ENCODE data around the gene HAT1.

Gene HAT1

DNA sequence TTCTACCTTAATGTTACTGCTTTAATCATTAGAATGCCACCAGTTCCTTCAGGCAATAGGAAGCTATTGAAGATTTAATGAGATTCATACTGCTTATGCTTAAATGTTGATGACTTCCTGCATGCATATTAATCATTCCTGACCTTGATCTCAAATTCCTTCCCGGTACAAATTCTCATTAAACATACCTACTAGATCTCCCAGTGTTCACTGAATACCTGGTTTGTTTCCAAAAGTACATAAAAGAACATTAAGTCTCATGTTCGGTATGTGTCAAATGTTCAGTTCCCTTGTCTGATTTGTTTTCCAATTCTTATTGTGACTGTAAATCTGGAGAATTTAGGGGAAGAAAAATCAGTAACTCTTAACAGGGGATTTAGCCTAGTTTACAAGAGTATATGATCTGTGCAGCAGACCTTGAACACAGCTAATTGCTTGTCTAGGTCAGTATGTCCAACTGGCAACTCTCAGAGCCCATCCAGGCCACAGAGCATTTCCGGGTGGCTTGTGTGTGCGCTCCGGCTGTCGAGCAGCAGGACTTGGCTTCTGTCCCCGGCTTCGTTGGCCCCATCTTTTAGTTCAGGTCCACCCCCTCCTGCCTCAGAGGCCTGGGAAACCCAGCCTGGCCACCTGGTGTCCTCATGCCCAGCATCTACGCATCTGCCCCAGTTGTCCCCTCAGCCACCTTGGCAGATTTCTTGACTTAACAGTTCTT is 90.6 kb downstream of the HAT1 start:
- H3K27ac ChIP-seq, result no peak overlapping the region

DNA sequence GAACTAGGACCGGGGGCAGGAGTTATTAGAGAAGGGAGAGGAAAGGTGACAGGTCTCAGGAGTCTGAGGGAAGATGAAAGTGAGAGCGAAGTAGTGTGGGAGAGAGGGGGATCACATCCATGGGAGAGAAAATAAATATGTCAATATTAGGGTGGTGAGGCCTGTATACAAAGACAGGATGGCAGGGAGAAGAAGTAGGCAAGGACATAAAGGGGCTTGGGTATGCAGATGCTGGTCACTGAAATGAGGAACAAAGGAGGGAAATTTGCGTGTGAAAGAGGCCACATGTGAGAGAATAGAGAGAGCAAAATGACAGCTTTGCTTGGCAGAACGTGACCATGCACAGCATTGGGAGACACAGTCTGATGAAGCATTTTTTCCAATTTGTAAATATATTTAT is 91.1 kb downstream of the HAT1 start:
- H3K27ac ChIP-seq, result no peak overlapping the region
- no peak overlapping the region for H3K4me3 ChIP-seq

More for the DNA sequence above, 90.6 kb downstream of the HAT1 start:
- H3K4me3 ChIP-seq, result no peak overlapping the region

DNA sequence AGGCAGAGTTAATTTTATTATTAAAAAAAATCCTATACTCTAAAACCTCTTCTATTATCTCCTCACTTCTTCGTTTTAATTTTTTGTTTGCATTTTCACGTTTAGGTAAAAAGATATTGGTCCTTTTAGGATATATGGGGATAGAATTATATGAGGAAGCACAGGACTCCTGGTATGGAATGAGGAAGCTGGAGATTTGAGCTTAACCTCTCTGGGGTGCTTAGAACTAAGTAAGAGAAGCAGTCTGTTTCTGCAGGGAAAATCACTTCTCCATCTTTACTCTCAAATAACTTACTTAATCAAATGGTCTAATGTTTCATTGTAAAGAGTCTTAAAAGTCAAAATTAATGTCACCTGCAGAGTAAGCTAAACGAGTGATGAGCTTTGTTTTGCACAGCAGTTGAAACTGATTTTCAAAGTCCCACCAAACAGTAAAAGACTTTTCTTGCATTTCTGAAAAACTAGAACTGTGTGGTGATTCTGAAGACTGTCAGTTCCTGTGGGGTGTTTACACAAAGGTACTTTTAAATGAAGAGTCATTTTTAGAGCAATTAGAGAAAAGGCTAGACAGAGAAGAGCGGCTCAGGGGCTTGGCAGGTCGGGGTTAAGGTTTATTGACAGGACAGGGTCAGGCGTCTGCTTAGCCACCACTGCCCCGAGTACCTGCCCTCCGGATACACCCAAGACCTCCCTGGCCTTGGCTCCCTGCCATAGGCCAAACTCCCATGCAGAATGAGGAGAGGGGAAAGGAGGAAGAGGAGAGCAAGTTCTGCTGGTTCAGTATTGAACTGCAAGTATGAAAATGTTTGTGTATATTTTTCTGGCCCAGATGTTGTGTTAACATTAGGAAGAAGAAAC is 99.0 kb downstream of the HAT1 start:
- H3K27ac ChIP-seq, result peak overlapping the region in 1 of 21 experiments; percentile 8
- H3K4me3 ChIP-seq, result no peak overlapping the region

GRCh38 chr2:172021955-172022354 is 99.7 kb downstream of the HAT1 start:
- Histone ChIP-seq H3K27ac (peak overlapping the region in 1 of 21 experiments; percentile 8), H3K4me3 (no peak overlapping the region)

DNA sequence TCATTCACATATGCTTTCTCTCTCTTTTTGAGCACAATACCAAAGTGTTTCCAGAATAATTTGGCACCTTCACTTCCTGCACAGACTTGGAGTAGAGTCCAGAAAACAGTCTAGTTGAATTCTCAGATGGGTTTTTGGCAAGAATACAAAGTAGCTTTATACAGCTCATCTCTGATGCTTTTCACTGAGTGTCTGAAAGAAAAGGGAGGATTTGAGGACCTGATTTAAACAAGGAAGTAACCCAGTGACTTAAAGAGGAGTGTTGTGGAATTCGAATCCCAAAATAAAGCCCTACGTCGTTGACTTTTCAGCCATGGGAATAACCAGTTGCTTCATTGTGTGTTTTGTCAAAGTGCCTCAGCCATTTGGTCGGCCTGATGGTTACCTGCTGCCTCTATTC is 109.3 kb downstream of the HAT1 start:
- H3K27ac ChIP-seq, result no peak overlapping the region
- H3K4me3 ChIP-seq, result no peak overlapping the region

All from skin epidermis (tissue), 12 donors.